ENCODE measurements around the gene CPNE7. TPM values are rescaled to one million over a fixed set of nuclear protein-coding genes. Genes with fewer than 3 reads are reported as not detected.

The CPNE7 gene
- total RNA-seq, 1 donor from 2014 or later = 5.5 TPM

DNA sequence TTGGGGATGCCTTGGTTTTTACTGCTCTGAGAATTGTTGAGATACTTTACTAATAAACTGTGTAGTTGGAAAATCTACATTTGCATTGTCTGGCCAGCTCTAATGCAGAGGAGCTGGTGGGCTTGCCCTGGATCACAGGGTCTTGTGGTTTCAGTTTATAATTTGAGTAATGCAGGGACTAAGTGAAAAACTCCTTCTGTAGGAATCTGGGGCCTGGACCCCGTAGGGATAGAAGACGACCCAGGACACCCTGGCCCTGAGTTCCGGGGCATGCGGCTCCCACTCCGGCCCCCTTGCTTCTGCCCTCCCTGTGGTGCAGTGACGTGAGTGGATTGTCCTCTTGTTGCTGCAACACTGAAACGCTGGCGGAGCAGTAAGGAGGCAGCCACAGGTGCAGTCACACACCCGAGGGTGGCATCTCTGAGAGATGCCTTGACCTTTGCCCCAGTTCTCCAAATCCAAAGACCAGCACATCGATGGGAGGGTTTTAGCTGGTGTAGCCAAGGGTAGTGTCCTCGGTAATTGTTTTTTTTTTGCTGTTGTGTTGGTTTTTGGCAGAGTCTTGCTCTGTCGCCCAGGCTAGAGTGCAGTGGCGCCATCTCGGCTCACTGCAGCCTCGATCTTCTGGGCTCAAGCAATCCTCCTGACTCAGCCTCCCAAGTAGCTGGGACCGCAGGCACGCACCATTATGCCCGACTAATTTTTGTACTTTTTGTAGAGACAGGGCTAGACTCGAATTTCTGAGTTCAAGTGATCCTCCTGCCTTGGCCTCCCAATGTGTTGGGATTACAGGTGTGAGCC lies 17.7 kb upstream of the CPNE7 start:
- TF ChIP-seq, protein P1, sequence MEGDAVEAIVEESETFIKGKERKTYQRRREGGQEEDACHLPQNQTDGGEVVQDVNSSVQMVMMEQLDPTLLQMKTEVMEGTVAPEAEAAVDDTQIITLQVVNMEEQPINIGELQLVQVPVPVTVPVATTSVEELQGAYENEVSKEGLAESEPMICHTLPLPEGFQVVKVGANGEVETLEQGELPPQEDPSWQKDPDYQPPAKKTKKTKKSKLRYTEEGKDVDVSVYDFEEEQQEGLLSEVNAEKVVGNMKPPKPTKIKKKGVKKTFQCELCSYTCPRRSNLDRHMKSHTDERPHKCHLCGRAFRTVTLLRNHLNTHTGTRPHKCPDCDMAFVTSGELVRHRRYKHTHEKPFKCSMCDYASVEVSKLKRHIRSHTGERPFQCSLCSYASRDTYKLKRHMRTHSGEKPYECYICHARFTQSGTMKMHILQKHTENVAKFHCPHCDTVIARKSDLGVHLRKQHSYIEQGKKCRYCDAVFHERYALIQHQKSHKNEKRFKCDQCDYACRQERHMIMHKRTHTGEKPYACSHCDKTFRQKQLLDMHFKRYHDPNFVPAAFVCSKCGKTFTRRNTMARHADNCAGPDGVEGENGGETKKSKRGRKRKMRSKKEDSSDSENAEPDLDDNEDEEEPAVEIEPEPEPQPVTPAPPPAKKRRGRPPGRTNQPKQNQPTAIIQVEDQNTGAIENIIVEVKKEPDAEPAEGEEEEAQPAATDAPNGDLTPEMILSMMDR (IDR thresholded peaks at IDR 0.05; ENCODE audit: unreplicated experiment) = peak; percentile 24
- Mint-ChIP-seq H3K27ac (ENCODE audit: unreplicated experiment) (no peak overlapping the region), H3K4me3 (ENCODE audit: unreplicated experiment) (no peak overlapping the region), H3K27me3 (ENCODE audit: unreplicated experiment) (peaks cover 10% of the 10 kb centered on the region), H3K9me3 (ENCODE audit: unreplicated experiment) (no peaks in the 10 kb centered on the region), H3K4me1 (ENCODE audit: unreplicated experiment) (peaks cover 21% of the 10 kb centered on the region), H3K36me3 (ENCODE audit: low read depth, unreplicated experiment) (peaks cover 47% of the 10 kb centered on the region)
- no peak for DNase-seq (ENCODE audit: low spot score)

DNA sequence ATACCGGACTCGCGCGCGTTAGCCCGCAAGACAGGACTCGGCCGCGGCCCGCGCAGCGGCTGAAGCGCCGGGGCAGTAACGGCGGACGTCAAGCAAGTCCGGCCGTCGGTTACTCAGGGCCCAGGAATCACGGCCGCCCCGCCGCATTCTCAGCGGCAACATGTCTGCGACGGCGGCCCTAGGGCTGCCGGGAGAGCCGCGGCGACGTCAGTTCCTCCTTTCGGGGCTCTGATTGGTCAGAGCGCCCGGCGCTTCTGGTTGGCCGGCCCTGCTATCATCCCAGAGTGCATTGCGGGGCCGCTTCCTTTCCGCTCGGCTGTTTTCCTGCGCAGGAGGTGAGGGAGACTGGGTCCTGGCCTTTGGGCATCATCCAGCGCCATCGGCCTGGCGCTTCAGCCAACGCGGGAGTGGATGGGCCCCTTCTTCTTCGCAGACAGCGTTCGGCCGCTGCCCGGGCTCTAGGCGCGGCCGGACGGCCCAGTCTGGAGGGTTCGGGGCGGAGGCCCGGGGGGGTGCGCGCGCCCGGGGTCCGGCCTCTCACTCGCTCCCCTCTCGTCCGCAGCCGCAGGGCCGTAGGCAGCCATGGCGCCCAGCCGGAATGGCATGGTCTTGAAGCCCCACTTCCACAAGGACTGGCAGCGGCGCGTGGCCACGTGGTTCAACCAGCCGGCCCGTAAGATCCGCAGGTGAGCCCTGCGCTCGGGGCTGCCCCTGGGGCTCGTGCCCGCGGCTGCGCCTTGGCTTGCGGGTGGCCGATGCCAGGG lies 15.0 kb upstream of the CPNE7 start, which contains the start of gene RPL13:
Gene RPL13, plus strand, starts transcription at position 305 of the 764 bp plus-strand sequence. Its CDS starts 278 bp downstream, at position 583.
- Mint-ChIP-seq H3K4me3 (ENCODE audit: unreplicated experiment) (peak within 1 kb of the TSS; percentile 96), H3K9me3 (ENCODE audit: unreplicated experiment) (no peaks in the 10 kb centered on the region), H3K4me1 (ENCODE audit: unreplicated experiment) (peaks cover 40% of the 10 kb centered on the region), H3K36me3 (ENCODE audit: low read depth, unreplicated experiment) (peaks cover 56% of the 10 kb centered on the region), H3K27me3 (ENCODE audit: unreplicated experiment) (peaks cover 12% of the 10 kb centered on the region), H3K27ac (ENCODE audit: unreplicated experiment) (peak within 1 kb of the TSS; percentile 93)
- peak; percentile 92 for DNase-seq (ENCODE audit: low spot score)
- TF ChIP-seq, protein P1 (IDR thresholded peaks at IDR 0.05; ENCODE audit: unreplicated experiment) = no peak

GRCh38 chr16:89561142-89561883 lies 14.2 kb upstream of the CPNE7 start:
- Mint-ChIP-seq H3K36me3 (ENCODE audit: low read depth, unreplicated experiment) (peaks cover 48% of the 10 kb centered on the region), H3K4me3 (ENCODE audit: unreplicated experiment) (peak overlapping the region; percentile 96), H3K27me3 (ENCODE audit: unreplicated experiment) (peaks cover 13% of the 10 kb centered on the region), H3K4me1 (ENCODE audit: unreplicated experiment) (peaks cover 40% of the 10 kb centered on the region), H3K27ac (ENCODE audit: unreplicated experiment) (peak overlapping the region; percentile 62), H3K9me3 (ENCODE audit: unreplicated experiment) (no peaks in the 10 kb centered on the region)
- TF ChIP-seq, protein P1 (IDR thresholded peaks at IDR 0.05; ENCODE audit: unreplicated experiment) = no peak
- no peak for DNase-seq (ENCODE audit: low spot score)

GRCh38 chr16:89561884-89562599 lies 13.5 kb upstream of the CPNE7 start:
- TF ChIP-seq, protein P1 (IDR thresholded peaks at IDR 0.05; ENCODE audit: unreplicated experiment) = no peak
- H3K4me3 Mint-ChIP-seq (ENCODE audit: unreplicated experiment) = peak overlapping the region; percentile 96
- DNase-seq (ENCODE audit: low spot score) = no peak
- peaks cover 40% of the 10 kb centered on the region for H3K4me1 Mint-ChIP-seq (ENCODE audit: unreplicated experiment)
- H3K27me3 Mint-ChIP-seq (ENCODE audit: unreplicated experiment) = peaks cover 15% of the 10 kb centered on the region
- H3K27ac Mint-ChIP-seq (ENCODE audit: unreplicated experiment) = peak overlapping the region; percentile 62
- H3K9me3 Mint-ChIP-seq (ENCODE audit: unreplicated experiment) = no peaks in the 10 kb centered on the region
- H3K36me3 Mint-ChIP-seq (ENCODE audit: low read depth, unreplicated experiment) = peaks cover 41% of the 10 kb centered on the region
